SK-N-SH treated with all-trans-retinoic acid at 6 μM for 48 hours (cell line): ENCODE results near the gene SHC4.

Source experiments
- BACH2 ChIP-seq: fragments of 250-450 bp; sonication (Bioruptor Pico); IDR thresholded peaks from 2 replicates; pipeline ENCODE4 v1.9.0; 2021; ENCODE audit warnings: mild to moderate bottlenecking, borderline replicate concordance
- ESRRG ChIP-seq: fragments of 250-450 bp; sonication (Bioruptor Pico); IDR thresholded peaks from 2 replicates; pipeline ENCODE4 v1.6.1; 2021; ENCODE audit warnings: mild to moderate bottlenecking
- GLIS3 ChIP-seq: fragments of 250-450 bp; sonication (Bioruptor Pico); IDR thresholded peaks from 2 replicates; pipeline ENCODE4 v1.5.0; 2020; ENCODE audit warnings: mild to moderate bottlenecking, moderate library complexity
- ISL1 ChIP-seq: fragments of 250-450 bp; sonication (Bioruptor Pico); IDR thresholded peaks from 2 replicates; pipeline ENCODE4 v2.1.2; 2022; ENCODE audit warnings: mild to moderate bottlenecking, moderate library complexity
- PPARA ChIP-seq: fragments of 250-450 bp; sonication (Bioruptor Pico); IDR thresholded peaks from 2 replicates; pipeline ENCODE4 v1.5.0; 2020; ENCODE audit warnings: mild to moderate bottlenecking, borderline replicate concordance
- RARB ChIP-seq: fragments of 250-450 bp; sonication (Bioruptor Pico); IDR thresholded peaks from 2 replicates; pipeline ENCODE4 v1.8.0; 2021; ENCODE audit warnings: mild to moderate bottlenecking, moderate library complexity
- SNAI2 ChIP-seq: fragments of 250-450 bp; sonication (Bioruptor Pico); IDR thresholded peaks from 2 replicates; pipeline ENCODE4 v1.5.0; 2020; ENCODE audit warnings: mild to moderate bottlenecking, moderate library complexity
- ZC3H10 ChIP-seq: fragments of 250-450 bp; sonication (Bioruptor Pico); IDR thresholded peaks from 2 replicates; pipeline ENCODE4 v1.5.1; 2021; ENCODE audit warnings: mild to moderate bottlenecking, moderate library complexity
- ZFP30 ChIP-seq: fragments of 450-650 bp; formaldehyde crosslinking; IDR thresholded peaks from 2 replicates; pipeline ENCODE4 v1.5.0; 2022; ENCODE audit warnings: mild to moderate bottlenecking, moderate library complexity
- ZNF565 ChIP-seq: fragments of 450-650 bp; formaldehyde crosslinking; conservative IDR thresholded peaks from 2 replicates; pipeline ENCODE4 v1.5.0; 2020; ENCODE audit warnings: low read depth, mild to moderate bottlenecking, moderate library complexity
- ZNF70 ChIP-seq: fragments of 450-650 bp; formaldehyde crosslinking; IDR thresholded peaks from 2 replicates; pipeline ENCODE4 v1.5.0; 2020; ENCODE audit warnings: mild to moderate bottlenecking, moderate library complexity
- ZNF8 ChIP-seq: fragments of 450-650 bp; formaldehyde crosslinking; IDR thresholded peaks from 2 replicates; pipeline ENCODE4 v1.5.0; 2020; ENCODE audit warnings: mild to moderate bottlenecking, moderate library complexity
- TF ChIP-seq, protein P1 (sequence below): fragments of 250-450 bp; sonication (Bioruptor Pico); IDR thresholded peaks from 2 replicates; pipeline ENCODE4 v1.8.0; 2020; ENCODE audit warnings: mild to moderate bottlenecking, moderate library complexity, borderline replicate concordance
- TF ChIP-seq, protein P2 (sequence below): fragments of 250-450 bp; sonication (Bioruptor Pico); IDR thresholded peaks from 2 replicates; pipeline ENCODE4 v1.8.0; 2021; ENCODE audit warnings: low read depth, mild to moderate bottlenecking, moderate library complexity, borderline replicate concordance

DNA sequence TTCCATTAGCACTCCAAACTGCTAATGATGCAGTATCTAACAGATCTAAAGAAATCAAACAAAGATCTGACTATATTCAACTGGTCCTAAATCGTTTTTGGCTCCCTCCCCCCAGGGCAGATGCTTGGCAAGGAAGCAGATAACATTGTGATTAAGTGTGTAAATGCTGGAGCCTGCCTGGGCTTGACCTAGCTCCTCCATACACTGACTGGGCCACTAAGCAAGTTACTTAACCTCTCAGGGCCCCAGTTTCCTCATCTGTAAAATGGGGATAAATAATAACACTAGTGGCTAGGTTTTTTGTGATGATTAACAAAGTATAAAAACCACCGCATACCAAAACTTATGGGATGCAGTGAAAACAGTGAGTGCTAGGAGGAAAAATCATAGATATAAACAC is 76.6 kb downstream of the SHC4 start:
- TF ChIP-seq, protein P1, sequence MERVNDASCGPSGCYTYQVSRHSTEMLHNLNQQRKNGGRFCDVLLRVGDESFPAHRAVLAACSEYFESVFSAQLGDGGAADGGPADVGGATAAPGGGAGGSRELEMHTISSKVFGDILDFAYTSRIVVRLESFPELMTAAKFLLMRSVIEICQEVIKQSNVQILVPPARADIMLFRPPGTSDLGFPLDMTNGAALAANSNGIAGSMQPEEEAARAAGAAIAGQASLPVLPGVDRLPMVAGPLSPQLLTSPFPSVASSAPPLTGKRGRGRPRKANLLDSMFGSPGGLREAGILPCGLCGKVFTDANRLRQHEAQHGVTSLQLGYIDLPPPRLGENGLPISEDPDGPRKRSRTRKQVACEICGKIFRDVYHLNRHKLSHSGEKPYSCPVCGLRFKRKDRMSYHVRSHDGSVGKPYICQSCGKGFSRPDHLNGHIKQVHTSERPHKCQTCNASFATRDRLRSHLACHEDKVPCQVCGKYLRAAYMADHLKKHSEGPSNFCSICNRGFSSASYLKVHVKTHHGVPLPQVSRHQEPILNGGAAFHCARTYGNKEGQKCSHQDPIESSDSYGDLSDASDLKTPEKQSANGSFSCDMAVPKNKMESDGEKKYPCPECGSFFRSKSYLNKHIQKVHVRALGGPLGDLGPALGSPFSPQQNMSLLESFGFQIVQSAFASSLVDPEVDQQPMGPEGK = no peak
- TF ChIP-seq ESRRG (no peak), SNAI2 (CRISPR knock-in tag) (no peak), RARB (no peak), ZFP30 (no peak), ISL1 (no peak), BACH2 (CRISPR knock-in tag) (no peak), ZC3H10 (no peak), ZNF8 (CRISPR knock-in tag) (no peak), ZNF70 (CRISPR knock-in tag) (no peak), ZNF565 (CRISPR knock-in tag) (no peak), GLIS3 (no peak), PPARA (CRISPR knock-in tag) (no peak)
- TF ChIP-seq, protein P2, sequence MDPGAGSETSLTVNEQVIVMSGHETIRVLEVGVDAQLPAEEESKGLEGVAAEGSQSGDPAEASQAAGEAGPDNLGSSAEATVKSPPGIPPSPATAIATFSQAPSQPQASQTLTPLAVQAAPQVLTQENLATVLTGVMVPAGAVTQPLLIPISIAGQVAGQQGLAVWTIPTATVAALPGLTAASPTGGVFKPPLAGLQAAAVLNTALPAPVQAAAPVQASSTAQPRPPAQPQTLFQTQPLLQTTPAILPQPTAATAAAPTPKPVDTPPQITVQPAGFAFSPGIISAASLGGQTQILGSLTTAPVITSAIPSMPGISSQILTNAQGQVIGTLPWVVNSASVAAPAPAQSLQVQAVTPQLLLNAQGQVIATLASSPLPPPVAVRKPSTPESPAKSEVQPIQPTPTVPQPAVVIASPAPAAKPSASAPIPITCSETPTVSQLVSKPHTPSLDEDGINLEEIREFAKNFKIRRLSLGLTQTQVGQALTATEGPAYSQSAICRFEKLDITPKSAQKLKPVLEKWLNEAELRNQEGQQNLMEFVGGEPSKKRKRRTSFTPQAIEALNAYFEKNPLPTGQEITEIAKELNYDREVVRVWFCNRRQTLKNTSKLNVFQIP = no peak
